PFSK-1 (cell line): ENCODE data around the gene PRKN.

Source experiments
- FOXP2 ChIP-seq: optimal IDR thresholded peaks from 2 replicates; pipeline ENCODE3; 2011; ENCODE audit warnings: borderline replicate concordance, control low read depth, inconsistent platforms; ENCODE audit not compliant: insufficient read depth; ENCODE audit errors: extremely low read length, extremely low read depth
- POLR2AphosphoS5 ChIP-seq: IDR thresholded peaks from 2 replicates; pipeline ENCODE4 v1.6.1; 2012; ENCODE audit warnings: low read depth, mild to moderate bottlenecking, control low read depth, low read length, moderate library complexity
- REST ChIP-seq, 2 experiments: IDR thresholded peaks; 2 replicates each; pipeline versions ENCODE4 v1.6.1 to v1.8.0; 2011 to 2012; ENCODE audit warnings: low read depth in 2 of 2, low read length in 2 of 2, control low read depth in 1 of 2, inconsistent platforms in 1 of 2, mild to moderate bottlenecking in 1 of 2, moderate library complexity in 1 of 2; ENCODE audit not compliant: insufficient read depth in 1 of 2
- SIN3A ChIP-seq: IDR thresholded peaks from 2 replicates; pipeline ENCODE4 v1.6.1; 2012; ENCODE audit warnings: mild to moderate bottlenecking, low read length, moderate library complexity, borderline replicate concordance; ENCODE audit not compliant: insufficient read depth
- TAF1 ChIP-seq: IDR thresholded peaks from 2 replicates; pipeline ENCODE4 v1.6.1; 2012; ENCODE audit warnings: low read length, control low read depth, borderline replicate concordance; ENCODE audit not compliant: insufficient read depth

PRKN gene

GRCh38 chr6:162157167-162157870 is 570.2 kb downstream of the PRKN start:
- TF ChIP-seq REST (IDR thresholded peaks at IDR 0.05; ENCODE audit: insufficient read depth in 1 of 2, low read depth in 2 of 2, low read length in 2 of 2) (no peak), SIN3A (no peak), TAF1 (no peak), FOXP2 (no peak), POLR2AphosphoS5 (no peak)

GRCh38 chr6:162156146-162156545 is 571.4 kb downstream of the PRKN start:
- no peak for TF ChIP-seq TAF1
- TF ChIP-seq REST (IDR thresholded peaks at IDR 0.05; ENCODE audit: insufficient read depth in 1 of 2, low read depth in 2 of 2, low read length in 2 of 2), result no peak
- no peak for TF ChIP-seq POLR2AphosphoS5
- TF ChIP-seq FOXP2, result no peak
- no peak for TF ChIP-seq SIN3A

GRCh38 chr6:162154930-162155329 is 572.6 kb downstream of the PRKN start:
- TF ChIP-seq FOXP2, result no peak
- no peak for TF ChIP-seq SIN3A
- no peak for TF ChIP-seq TAF1
- no peak for TF ChIP-seq REST (IDR thresholded peaks at IDR 0.05; ENCODE audit: insufficient read depth in 1 of 2, low read depth in 2 of 2, low read length in 2 of 2)
- TF ChIP-seq POLR2AphosphoS5, result no peak

- TF ChIP-seq FOXP2 (no peak), TAF1 (no peak)
Measured at GRCh38 chr6:162154001-162154400, 573.6 kb downstream of the PRKN start.

GRCh38 chr6:162153120-162153519 is 574.4 kb downstream of the PRKN start:
- no peak for TF ChIP-seq REST (IDR thresholded peaks at IDR 0.05; ENCODE audit: insufficient read depth in 1 of 2, low read depth in 2 of 2, low read length in 2 of 2)
- no peak for TF ChIP-seq POLR2AphosphoS5
- no peak for TF ChIP-seq TAF1
- TF ChIP-seq FOXP2, result no peak
- no peak for TF ChIP-seq SIN3A
